Stomach smooth muscle (tissue), 2 donors: ENCODE data around the gene LHX3.
"Not testable (repeated sequence)": the region's sequence is repeated elsewhere in the genome, so short reads cannot be mapped to it uniquely, and the experiment has no call there.

Source experiments
- H3K27ac ChIP-seq: one replicate; pipeline ENCODE4 v1.7.0; 2013; ENCODE audit warnings: mild to moderate bottlenecking, low read length, inconsistent platforms
- H3K27me3 ChIP-seq, 2 donors: one replicate each; pipeline ENCODE4 v1.7.0; 2013; ENCODE audit warnings: low read length in 2 of 2; ENCODE audit not compliant: insufficient read depth in 2 of 2, control insufficient read depth in 1 of 2
- H3K36me3 ChIP-seq, 2 donors: one replicate each; pipeline ENCODE4 v1.7.0; 2013; ENCODE audit warnings: low read length in 2 of 2; ENCODE audit not compliant: control insufficient read depth in 2 of 2, insufficient read depth in 2 of 2
- H3K4me1 ChIP-seq: one replicate; pipeline ENCODE4 v1.7.0; 2013; ENCODE audit warnings: low read length; ENCODE audit not compliant: control insufficient read depth, insufficient read depth
- H3K4me3 ChIP-seq, 2 donors: one replicate each; pipeline ENCODE4 v1.7.0; 2013; ENCODE audit warnings: low read length in 2 of 2
- H3K9ac ChIP-seq, 2 donors: one replicate each; pipeline ENCODE4 v1.7.0; 2013; ENCODE audit warnings: low read length in 2 of 2, mild to moderate bottlenecking in 1 of 2
- H3K9me3 ChIP-seq, 2 donors: one replicate each; pipeline ENCODE4 v1.7.0; 2013; ENCODE audit warnings: low read length in 2 of 2; ENCODE audit not compliant: control insufficient read depth in 2 of 2
- donor health status: healthy.
- donor health status: Pancreatic carcinoma.

The LHX3 gene

DNA sequence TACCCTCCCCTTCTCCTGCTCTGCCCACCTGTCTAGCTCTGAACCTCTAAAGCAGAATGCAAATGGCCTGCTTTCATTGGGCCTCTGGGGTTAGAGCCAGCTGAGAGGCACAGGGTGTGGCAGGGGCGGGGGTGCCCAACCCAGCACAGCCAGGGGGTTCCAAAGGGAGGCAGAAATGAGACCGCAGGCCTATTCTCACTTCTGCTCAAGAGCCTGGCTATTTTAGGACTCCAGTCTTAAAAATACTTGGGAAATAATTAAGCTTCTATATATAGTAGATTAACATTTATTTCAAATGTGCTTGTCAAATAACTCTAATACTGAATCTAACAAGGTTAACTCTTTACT lies 35.0 kb upstream of the LHX3 start:
- H3K27me3 ChIP-seq, result no peaks in the 10 kb centered on the region
- H3K27ac ChIP-seq, result no peak overlapping the region
- H3K36me3 ChIP-seq, result peaks cover 0 to 4% of the 10 kb centered on the region in 2 donors
- no peak overlapping the region for H3K4me3 ChIP-seq
- H3K9ac ChIP-seq, result no peak overlapping the region
- no peaks in the 10 kb centered on the region for H3K9me3 ChIP-seq
- H3K4me1 ChIP-seq, result peaks cover 13% of the 10 kb centered on the region

DNA sequence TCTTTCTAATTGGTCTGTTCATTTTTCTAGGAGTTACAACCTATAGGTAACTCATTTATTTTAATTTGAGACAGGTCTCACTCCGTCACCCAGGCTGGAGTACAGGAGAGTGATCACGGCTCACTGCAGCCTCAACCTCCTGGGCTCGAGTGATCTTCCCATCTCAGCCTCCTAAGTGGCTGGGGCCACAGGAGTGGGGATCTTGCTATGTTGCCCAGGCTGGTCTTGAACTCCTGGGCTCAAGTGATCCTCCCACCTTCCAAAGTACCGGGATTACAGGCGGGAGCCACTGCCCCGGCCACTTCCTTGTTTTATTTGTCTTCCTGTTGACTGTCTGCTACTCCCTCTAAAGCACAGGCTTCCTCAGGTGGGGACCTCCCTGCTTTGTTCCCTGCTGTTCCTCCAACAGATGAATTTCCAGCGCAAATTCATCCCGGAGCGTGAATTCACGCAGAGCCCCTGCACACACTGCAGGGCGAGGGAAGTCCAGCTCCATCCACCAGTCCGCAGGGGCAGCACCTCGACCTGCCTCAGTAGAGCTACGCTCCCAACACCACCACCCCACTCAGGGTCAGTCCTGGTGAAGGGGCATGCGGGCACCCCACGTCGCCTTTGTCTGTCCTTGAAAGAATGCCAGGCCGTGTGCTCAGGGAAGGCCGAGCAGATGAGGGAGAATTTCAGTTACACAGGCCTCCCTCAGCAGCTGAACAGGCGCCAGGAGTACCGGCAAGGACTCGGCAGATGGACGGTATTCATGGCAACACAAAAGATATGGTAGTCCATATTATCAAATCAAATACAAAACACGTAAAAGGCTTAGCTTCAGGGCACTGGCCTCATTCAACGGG lies 34.4 kb upstream of the LHX3 start:
- no peaks in the 10 kb centered on the region for H3K27me3 ChIP-seq
- H3K27ac ChIP-seq, result no peak overlapping the region
- peaks cover 0 to 6% of the 10 kb centered on the region in 2 donors for H3K36me3 ChIP-seq
- H3K4me1 ChIP-seq, result peaks cover 7% of the 10 kb centered on the region
- H3K9me3 ChIP-seq, result no peaks in the 10 kb centered on the region
- H3K4me3 ChIP-seq, result no peak overlapping the region
- no peak overlapping the region for H3K9ac ChIP-seq

DNA sequence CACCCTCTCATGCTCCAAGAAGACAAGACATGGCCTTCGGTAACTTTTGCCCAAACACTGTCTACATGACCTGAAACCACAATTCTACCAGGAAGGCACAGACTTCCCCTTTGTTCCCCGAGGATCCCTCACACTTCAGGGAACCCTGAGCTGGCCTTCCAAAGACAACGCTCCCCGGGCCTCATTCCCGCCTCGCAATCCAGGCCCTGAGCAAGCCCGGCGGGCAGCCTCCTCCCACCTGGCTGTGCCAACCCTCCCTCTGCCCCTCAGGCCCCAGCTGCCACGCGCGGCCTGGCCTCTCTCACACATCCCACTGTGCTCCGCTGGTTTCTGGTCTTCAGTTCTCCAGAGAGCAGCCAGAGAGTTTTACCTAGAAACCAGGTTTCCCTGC lies 33.4 kb upstream of the LHX3 start:
- Histone ChIP-seq H3K36me3 (peaks cover 0 to 8% of the 10 kb centered on the region in 2 donors), H3K4me1 (no peaks in the 10 kb centered on the region), H3K27me3 (no peaks in the 10 kb centered on the region), H3K9ac (no peak overlapping the region), H3K9me3 (no peaks in the 10 kb centered on the region), H3K27ac (no peak overlapping the region), H3K4me3 (no peak overlapping the region)

DNA sequence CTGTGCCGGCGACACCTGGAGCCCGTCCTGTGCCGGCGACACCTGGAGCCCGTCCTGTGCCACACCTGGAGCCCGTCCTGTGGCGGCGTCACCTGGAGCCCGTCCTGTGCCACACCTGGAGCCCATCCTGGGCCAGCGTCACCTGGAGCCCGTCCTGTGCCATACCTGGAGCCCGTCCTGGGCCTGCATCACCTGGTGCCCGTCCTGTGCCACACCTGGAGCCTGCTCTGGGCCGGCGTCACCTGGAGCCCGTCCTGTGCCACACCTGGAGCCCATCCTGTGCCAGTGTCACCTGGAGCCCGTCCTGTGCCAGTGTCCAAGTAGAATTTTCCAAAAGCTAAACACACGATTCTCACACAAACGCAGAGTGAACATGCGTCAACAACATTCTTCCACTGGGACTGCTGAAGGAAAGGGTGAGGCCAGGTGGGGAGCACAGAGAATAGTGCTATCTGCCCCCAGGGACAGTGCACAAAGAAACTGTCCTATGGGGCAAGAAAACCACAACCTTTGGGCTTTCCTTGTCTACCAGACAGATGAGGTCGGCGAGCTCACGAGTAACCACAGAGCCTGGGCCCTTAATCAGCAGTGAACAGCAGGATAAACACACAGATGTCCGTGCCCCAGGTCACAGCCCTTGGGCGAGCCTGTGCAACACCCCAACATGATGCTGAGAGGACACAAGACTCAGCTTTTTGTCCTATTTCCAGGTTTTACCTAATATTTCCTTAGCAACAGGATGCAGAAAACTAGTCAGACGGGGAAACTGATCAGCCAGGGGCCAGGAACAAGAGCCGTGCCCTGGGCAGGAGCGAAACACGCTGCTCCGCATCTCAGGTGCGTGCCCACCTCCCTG lies 32.8 kb upstream of the LHX3 start:
- Histone ChIP-seq H3K4me1 (no peaks in the 10 kb centered on the region), H3K36me3 (peaks cover 0 to 8% of the 10 kb centered on the region in 2 donors), H3K9ac (no peak overlapping the region), H3K27ac (no peak overlapping the region), H3K27me3 (no peaks in the 10 kb centered on the region), H3K9me3 (no peaks in the 10 kb centered on the region), H3K4me3 (no peak overlapping the region)

DNA sequence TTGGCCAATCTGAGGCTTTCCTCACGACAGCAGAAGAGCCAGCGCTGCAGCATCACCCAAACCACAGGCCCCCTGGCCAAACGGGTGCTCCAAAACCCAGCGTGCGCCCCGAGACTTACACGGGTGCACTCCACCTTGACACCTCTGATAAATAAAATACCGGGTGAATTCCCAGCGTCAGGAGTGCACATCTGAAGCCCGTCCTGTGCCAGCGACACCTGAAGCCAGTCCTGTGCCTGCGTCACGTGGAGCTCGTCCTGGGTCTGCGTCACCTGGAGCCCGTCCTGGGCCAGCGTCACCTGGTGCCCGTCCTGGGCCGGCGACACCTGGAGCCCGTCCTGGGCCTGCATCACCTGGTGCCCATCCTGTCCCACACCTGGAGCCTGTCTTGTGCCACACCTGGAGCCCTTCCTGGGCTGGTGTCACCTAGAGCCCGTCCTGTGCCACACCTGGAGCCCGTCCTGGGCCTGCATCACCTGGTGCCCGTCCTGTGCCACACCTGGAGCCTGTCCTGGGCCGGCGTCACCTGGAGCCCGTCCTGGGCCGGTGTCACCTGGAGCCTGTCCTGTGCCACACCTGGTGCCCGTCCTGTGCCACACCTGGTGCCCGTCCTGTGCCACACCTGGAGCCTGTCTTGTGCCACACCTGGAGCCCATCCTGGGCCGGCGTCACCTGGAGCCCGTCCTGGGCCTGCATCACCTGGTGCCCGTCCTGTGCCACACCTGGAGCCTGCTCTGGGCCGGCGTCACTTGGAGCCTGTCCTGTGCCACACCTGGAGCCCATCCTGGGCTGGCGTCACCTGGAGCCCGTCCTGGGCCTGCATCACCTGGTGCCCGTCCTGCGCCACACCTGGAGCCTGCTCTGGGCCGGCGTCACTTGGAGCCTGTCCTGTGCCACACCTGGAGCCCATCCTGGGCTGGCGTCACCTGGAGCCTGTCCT lies 31.8 kb upstream of the LHX3 start:
- H3K4me1 ChIP-seq, H3K9me3 ChIP-seq, H3K4me3 ChIP-seq, H3K27me3 ChIP-seq, H3K9ac ChIP-seq, H3K36me3 ChIP-seq, H3K27ac ChIP-seq: not testable (repeated sequence)

DNA sequence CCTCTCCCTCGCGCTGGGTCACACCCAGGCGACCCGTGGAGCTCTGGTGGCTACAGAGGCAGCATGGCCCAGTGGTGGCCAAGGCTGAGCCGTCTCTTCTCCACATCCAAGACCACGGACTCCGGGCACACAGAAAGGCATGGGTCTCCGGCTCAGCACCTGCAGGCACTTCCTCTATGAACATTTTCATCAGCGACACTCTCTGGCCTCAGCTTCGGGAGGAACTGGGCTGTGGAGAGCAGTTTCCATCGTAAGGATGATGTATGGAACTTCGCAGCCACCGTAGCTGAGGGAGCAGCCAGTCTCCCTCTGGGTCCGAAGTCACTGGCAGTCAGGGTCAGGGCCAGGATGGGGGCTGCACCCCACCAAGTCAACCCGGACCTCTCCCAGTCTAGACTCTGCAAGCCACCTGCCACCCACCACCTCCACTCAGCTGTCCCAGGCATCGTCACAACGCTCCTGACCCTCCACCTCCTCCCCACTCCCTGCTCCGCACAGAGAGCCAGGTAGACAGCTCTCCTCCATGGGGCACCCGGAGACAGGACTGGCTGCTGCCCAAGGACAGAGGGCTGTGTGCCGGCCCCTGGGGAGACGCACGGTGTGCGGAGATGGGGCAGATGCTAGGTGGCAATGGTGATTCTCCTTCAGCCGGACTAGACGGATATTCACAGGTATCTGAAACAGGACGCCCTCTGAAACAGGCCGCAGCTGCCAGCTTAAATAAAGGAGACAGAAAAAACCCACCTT lies 31.0 kb upstream of the LHX3 start:
- Histone ChIP-seq H3K36me3 (peaks cover 0 to 8% of the 10 kb centered on the region in 2 donors), H3K4me1 (no peaks in the 10 kb centered on the region), H3K27ac (no peak overlapping the region), H3K4me3 (no peak overlapping the region), H3K9ac (no peak overlapping the region), H3K27me3 (no peaks in the 10 kb centered on the region), H3K9me3 (no peaks in the 10 kb centered on the region)

DNA sequence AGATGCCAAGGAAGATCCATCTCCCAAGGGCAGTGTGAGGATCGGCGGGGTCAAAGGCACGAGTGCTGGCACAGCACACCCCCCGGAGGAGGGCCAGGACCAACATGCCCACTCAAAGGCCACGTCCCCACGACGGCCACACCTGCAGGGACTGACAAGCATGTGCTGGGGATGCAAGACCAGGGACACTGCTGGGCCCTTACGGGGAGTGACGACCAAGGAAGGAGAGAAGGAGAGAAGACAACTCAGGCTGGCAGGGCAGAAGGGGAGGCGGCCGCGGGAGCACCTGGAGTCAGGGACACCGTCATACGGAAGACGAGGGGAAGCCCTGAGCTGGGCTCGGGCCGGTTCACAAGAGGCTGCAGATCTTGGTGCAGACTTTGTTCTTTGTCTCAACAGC lies 30.2 kb upstream of the LHX3 start:
- H3K9me3 ChIP-seq, result no peaks in the 10 kb centered on the region
- no peak overlapping the region for H3K4me3 ChIP-seq
- no peak overlapping the region for H3K9ac ChIP-seq
- H3K27me3 ChIP-seq, result no peaks in the 10 kb centered on the region
- H3K4me1 ChIP-seq, result no peaks in the 10 kb centered on the region
- H3K27ac ChIP-seq, result no peak overlapping the region
- peaks cover 0 to 8% of the 10 kb centered on the region in 2 donors for H3K36me3 ChIP-seq

DNA sequence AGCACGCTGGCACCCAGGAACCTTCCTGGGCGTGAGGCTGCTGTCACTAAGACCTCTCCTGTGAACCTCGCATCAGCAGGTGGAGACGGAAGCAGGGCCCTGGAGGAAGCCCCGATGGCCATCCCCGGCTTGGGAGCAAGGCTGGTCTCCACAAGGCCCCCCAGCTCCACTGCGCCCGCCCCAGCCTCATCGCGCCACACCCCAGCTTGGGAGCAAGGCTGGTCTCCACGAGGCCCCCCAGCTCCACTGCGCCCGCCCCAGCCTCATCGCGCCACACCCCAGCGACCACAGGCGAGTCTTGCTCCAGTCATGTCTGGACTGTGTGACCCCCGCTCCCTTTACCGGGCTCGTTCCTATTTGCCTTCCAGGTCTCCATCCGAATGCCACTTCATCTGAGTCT lies 29.7 kb upstream of the LHX3 start:
- Histone ChIP-seq H3K4me1 (no peaks in the 10 kb centered on the region), H3K27ac (no peak overlapping the region), H3K36me3 (peaks cover 0 to 8% of the 10 kb centered on the region in 2 donors), H3K27me3 (no peaks in the 10 kb centered on the region), H3K9me3 (no peaks in the 10 kb centered on the region), H3K9ac (no peak overlapping the region), H3K4me3 (no peak overlapping the region)

DNA sequence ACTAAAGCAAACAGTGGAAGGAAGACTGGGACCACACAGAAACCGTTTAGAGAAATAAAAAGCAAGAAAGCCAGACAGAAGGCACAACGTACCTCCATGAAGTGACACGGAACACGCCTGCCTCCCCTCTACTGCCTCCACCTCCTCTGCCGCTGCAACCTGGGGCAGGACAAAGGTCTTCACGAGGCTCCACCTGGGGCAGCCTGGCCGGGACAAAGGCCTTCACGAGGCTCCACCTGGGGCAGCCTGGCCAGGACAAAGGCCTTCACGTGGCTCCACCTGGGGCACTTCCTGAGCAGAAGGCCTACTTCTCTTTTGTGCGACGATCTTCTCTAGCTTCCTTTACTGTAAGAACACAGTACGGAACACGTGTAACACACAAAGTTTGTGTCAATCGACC lies 28.9 kb upstream of the LHX3 start:
- Histone ChIP-seq H3K9me3 (no peaks in the 10 kb centered on the region), H3K9ac (no peak overlapping the region), H3K4me3 (no peak overlapping the region), H3K36me3 (peaks cover 0 to 8% of the 10 kb centered on the region in 2 donors), H3K27me3 (no peaks in the 10 kb centered on the region), H3K4me1 (no peaks in the 10 kb centered on the region), H3K27ac (no peak overlapping the region)

DNA sequence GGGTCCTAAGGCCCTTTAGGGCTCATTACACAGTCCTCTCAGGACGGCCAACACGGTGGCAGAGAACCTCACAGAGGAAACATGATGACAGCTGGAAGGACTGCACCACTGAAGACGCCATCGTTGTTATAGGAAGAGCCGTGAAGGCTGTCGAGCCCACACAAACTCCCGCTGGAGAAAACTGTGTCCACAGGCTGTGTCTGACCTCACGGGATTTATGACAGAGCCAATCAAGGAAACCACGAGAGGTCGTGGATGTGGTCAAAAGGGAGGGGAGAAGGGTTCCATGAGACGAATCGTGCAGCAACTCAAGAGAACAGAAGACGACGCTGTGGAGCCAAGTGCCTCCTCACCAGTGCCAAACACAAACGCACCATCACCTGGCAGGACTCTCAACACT lies 28.5 kb upstream of the LHX3 start:
- H3K27me3 ChIP-seq, result no peaks in the 10 kb centered on the region
- no peak overlapping the region for H3K9ac ChIP-seq
- H3K9me3 ChIP-seq, result no peaks in the 10 kb centered on the region
- H3K4me1 ChIP-seq, result no peaks in the 10 kb centered on the region
- H3K4me3 ChIP-seq, result no peak overlapping the region
- H3K36me3 ChIP-seq, result peaks cover 0 to 8% of the 10 kb centered on the region in 2 donors
- H3K27ac ChIP-seq, result no peak overlapping the region
